ENCODE results near the gene CASP14. TPM values are rescaled to one million over a fixed set of nuclear protein-coding genes. Genes with fewer than 3 reads are reported as not detected.
A peak's percentile ranks its signal among the peaks of the same experiment; 100 is the strongest.

CASP14 gene
- total and polyA plus RNA-seq, 10 of the 15 experiments (the other 5 are each of a cell fraction or from before 2014, with no cell fraction given): 0.06 to 0.40 (median 0.13) TPM; not detected in 2

DNA sequence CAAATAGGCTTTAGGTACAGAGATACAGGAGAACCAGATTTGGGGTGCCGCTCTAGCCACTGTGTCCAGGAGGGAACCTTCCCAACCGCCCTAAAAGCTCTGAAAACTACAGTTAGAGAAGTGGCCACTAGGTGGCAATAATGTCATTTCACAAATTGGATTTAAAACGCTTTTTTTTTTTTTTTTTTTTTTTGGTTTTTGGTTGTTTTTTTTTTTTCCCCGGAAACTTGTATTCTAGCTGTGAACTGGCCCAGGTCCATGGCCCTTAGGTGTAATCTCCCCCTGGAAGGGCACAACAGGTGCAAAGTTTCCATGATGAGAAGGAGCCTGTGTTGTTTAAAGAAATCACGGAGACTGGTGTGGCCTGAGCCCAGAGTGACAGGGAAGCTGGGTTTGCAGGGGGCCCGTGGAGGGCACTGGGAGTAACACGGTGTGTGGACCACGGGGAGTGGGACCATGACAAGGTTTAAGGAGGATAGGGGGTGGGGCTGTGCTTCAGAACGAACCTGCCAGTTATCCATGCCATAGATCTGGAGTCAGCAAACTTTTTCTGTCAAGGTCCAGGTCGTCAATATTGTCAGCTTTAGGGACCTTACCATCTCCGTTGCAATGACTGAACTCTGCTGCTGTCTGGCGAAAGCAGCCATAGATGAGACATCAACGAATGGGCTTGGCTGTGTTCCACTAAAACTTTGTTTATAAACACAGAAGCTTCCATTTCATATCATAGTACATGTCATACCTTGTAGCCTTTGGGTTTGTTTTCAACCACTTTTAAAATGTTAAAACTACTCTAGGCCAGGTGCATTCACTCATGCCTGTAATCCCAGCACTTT is 42.9 kb downstream of the CASP14 start (continued):
- no peak for TF ChIP-seq STAT1 (conservative IDR thresholded peaks at IDR 0.05)
- no peak for TF ChIP-seq ZNF274 (IDR thresholded peaks at IDR 0.05; ENCODE audit: insufficient read depth, insufficient read length)
- TF ChIP-seq WRNIP1 (IDR thresholded peaks at IDR 0.05; ENCODE audit: borderline replicate concordance, low read depth, low read length): no peak
- TF ChIP-seq ESRRA (IDR thresholded peaks at IDR 0.05; ENCODE audit: low read length): no peak
- TF ChIP-seq PML (IDR thresholded peaks at IDR 0.05; ENCODE audit: low read length): no peak
- no peak for TF ChIP-seq CBFB (IDR thresholded peaks at IDR 0.05; ENCODE audit: low read depth)
- TF ChIP-seq, protein P1, sequence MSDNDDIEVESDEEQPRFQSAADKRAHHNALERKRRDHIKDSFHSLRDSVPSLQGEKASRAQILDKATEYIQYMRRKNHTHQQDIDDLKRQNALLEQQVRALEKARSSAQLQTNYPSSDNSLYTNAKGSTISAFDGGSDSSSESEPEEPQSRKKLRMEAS (IDR thresholded peaks at IDR 0.05; ENCODE audit: low read depth, low read length): no peak
- peak; percentile 35; the same call in 1 of the 2 replicates for TF ChIP-seq SMC3 (IDR thresholded peaks at IDR 0.05; ENCODE audit: borderline replicate concordance, low read length)

DNA sequence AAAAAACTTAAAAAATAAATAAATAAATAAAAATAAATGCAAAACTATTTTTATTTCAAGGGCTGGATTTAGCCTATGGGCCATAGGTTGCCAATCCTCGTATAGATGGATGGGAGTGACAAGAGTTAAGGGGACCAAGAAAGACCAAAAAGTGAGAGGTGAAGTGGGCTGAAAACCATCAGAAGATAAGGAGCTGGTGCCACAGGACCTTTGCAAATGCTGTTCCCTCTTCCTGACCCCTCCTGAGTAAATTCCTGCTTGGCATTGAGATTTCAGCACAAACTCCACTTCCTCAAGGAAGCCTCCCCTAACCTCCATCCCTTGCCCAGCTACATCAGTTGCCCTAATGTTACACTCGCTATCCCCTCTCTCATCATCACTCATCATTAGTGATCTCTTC is 43.7 kb downstream of the CASP14 start:
- in situ Hi-C loops (cut with MboI) (no loop called here), intact Hi-C loops (cut with micrococcal nuclease; ENCODE audit: unreplicated experiment) (loop anchor here (5.0 kb wide), 1 partner anchor 464 kb away; no protein-coding TSS in a partner anchor)
- DNase-seq (ENCODE audit: low read depth, low spot score): no peak
- RAD21 ChIA-PET (ENCODE audit: unreplicated experiment): interaction anchor here (0.7 to 2.6 kb wide), 4 partner anchors 8 to 463 kb away, joined by 3 to 7 read pairs (median 4); no protein-coding TSS in a partner anchor
- Histone ChIP-seq H3K4me1 (ENCODE audit: control insufficient read depth, insufficient read depth, low read length) (no peaks in the 10 kb centered on the region), H4K20me1 (ENCODE audit: control insufficient read depth, insufficient read depth) (no peaks in the 10 kb centered on the region), H3K9ac (ENCODE audit: control insufficient read depth, insufficient read depth, low read length) (no peak overlapping the region), H3K27me3 (replicated peaks in 1 of 2; ENCODE audit: control insufficient read depth in 2 of 2, insufficient read depth in 2 of 2, low read length in 1 of 2) (no peaks in the 10 kb centered on the region), H3K27ac (ENCODE audit: control insufficient read depth, insufficient read depth) (no peak overlapping the region), H3K79me2 (ENCODE audit: control insufficient read depth, insufficient read depth, low read length) (no peaks in the 10 kb centered on the region), H3K4me2 (ENCODE audit: control insufficient read depth, insufficient read depth) (no peak overlapping the region), H3K36me3 (ENCODE audit: control insufficient read depth in 2 of 2, insufficient read depth in 2 of 2, low read length in 1 of 2) (no peaks in the 10 kb centered on the region), H2AFZ (ENCODE audit: control insufficient read depth, low read depth, low read length) (no peak overlapping the region), H3K4me3 (no peak overlapping the region), H3K9me3 (replicated peaks; ENCODE audit: control insufficient read depth, insufficient read depth, low read length) (no peaks in the 10 kb centered on the region)
- POLR2A ChIA-PET: no interaction called here
- WGBS (ENCODE audit: insufficient coverage, insufficient replicate concordance, low lambda C conversion rate, missing lambda C conversion rate): 40% methylated on average over 2 of the region's 2 CpGs
- TF ChIP-seq, protein P2, sequence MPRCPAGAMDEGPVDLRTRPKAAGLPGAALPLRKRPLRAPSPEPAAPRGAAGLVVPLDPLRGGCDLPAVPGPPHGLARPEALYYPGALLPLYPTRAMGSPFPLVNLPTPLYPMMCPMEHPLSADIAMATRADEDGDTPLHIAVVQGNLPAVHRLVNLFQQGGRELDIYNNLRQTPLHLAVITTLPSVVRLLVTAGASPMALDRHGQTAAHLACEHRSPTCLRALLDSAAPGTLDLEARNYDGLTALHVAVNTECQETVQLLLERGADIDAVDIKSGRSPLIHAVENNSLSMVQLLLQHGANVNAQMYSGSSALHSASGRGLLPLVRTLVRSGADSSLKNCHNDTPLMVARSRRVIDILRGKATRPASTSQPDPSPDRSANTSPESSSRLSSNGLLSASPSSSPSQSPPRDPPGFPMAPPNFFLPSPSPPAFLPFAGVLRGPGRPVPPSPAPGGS (IDR thresholded peaks at IDR 0.05; ENCODE audit: borderline replicate concordance, insufficient read depth, low read depth, low read length, poor library complexity, severe bottlenecking): peak; percentile 66
- TF ChIP-seq, protein P3, sequence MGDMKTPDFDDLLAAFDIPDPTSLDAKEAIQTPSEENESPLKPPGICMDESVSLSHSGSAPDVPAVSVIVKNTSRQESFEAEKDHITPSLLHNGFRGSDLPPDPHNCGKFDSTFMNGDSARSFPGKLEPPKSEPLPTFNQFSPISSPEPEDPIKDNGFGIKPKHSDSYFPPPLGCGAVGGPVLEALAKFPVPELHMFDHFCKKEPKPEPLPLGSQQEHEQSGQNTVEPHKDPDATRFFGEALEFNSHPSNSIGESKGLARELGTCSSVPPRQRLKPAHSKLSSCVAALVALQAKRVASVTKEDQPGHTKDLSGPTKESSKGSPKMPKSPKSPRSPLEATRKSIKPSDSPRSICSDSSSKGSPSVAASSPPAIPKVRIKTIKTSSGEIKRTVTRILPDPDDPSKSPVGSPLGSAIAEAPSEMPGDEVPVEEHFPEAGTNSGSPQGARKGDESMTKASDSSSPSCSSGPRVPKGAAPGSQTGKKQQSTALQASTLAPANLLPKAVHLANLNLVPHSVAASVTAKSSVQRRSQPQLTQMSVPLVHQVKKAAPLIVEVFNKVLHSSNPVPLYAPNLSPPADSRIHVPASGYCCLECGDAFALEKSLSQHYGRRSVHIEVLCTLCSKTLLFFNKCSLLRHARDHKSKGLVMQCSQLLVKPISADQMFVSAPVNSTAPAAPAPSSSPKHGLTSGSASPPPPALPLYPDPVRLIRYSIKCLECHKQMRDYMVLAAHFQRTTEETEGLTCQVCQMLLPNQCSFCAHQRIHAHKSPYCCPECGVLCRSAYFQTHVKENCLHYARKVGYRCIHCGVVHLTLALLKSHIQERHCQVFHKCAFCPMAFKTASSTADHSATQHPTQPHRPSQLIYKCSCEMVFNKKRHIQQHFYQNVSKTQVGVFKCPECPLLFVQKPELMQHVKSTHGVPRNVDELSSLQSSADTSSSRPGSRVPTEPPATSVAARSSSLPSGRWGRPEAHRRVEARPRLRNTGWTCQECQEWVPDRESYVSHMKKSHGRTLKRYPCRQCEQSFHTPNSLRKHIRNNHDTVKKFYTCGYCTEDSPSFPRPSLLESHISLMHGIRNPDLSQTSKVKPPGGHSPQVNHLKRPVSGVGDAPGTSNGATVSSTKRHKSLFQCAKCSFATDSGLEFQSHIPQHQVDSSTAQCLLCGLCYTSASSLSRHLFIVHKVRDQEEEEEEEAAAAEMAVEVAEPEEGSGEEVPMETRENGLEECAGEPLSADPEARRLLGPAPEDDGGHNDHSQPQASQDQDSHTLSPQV (IDR thresholded peaks at IDR 0.05): no peak
- SMC1A ChIA-PET (ENCODE audit: uncharacterized antibody, unreplicated experiment): interaction anchor here (0.5 to 1.1 kb wide), 4 partner anchors 13 to 1748 kb away, joined by 3 to 5 read pairs (median 3); no protein-coding TSS in a partner anchor
- BruUV-seq (replicated peaks): no TSS peak
- CTCF ChIA-PET: interaction anchor here (1.1 to 3.1 kb wide), 15 partner anchors 8 to 519 kb away, joined by 3 to 40 read pairs (median 7); partner anchors contain the start of gene OR1I1
- no peak for FAIRE-seq
- ATAC-seq: no peak

All from GM12878 (cell line).